Panc1 (cell line): ENCODE results near the gene CRTAC1. TPM values are rescaled to one million over a fixed set of nuclear protein-coding genes. Genes with fewer than 3 reads are reported as not detected.

Source experiments
- ATAC-seq: fragments of 200-7000 bp; cut with Tn5 transposase; 2 replicates; pipeline ENCODE4 v1.9.1; 2020; ENCODE audit warnings: mild to moderate bottlenecking, moderate library complexity
- BruUV-seq: library from RNA; stranded (reverse); fragments of 400-500 nt; replicated peaks from 2 replicates; lab custom pipeline; 2021; lab: Mats Ljungman, UMichigan
- CTCF ChIA-PET: fragments of 300-600 bp; sonication (Branson Sonifier 250); formaldehyde crosslinking; loops from one replicate; lab custom pipeline; 2022; ENCODE audit warnings: antibody characterized with exemption; lab: Charles Lee
- POLR2A ChIA-PET: fragments of 300-600 bp; sonication (Branson Sonifier 250); formaldehyde crosslinking; loops from one replicate; lab custom pipeline; 2022; ENCODE audit warnings: antibody characterized with exemption; lab: Charles Lee
- DNase-seq: peaks from one replicate; pipeline ENCODE4 v3.0.0-alpha.2; 2010; ENCODE audit warnings: low read depth, low spot score
- H3K27ac ChIP-seq: 2 replicates; pipeline ENCODE4 v1.5.1; 2011; ENCODE audit warnings: mild to moderate bottlenecking, low read length, inconsistent platforms
- H3K27me3 ChIP-seq: fragments of 200-500 bp; sonication (Bioruptor generic); 2 replicates; pipeline ENCODE4 v1.6.0; 2014; ENCODE audit warnings: low read length, inconsistent platforms; ENCODE audit not compliant: control insufficient read depth, insufficient read depth
- H3K36me3 ChIP-seq: fragments of 200-500 bp; sonication (Bioruptor generic); 2 replicates; pipeline ENCODE4 v1.5.1; 2014; ENCODE audit warnings: inconsistent platforms, mild to moderate bottlenecking, low read length, moderate library complexity; ENCODE audit not compliant: control insufficient read depth, insufficient read depth
- H3K4me1 ChIP-seq: 2 replicates; pipeline ENCODE4 v1.5.1; 2011; ENCODE audit warnings: inconsistent platforms, mild to moderate bottlenecking, low read length, moderate library complexity; ENCODE audit not compliant: control insufficient read depth, insufficient read depth
- H3K4me3 ChIP-seq, 2 experiments: 2 replicates each; pipeline ENCODE4 v1.5.1; 2011 to 2012; ENCODE audit warnings: low read depth in 2 of 2, low read length in 2 of 2, mild to moderate bottlenecking in 2 of 2, inconsistent platforms in 1 of 2, moderate library complexity in 1 of 2
- H3K9me3 ChIP-seq: fragments of 200-500 bp; sonication (Bioruptor generic); 2 replicates; pipeline ENCODE4 v1.5.1; 2014; ENCODE audit warnings: low read depth, mild to moderate bottlenecking, inconsistent platforms, low read length, moderate library complexity; ENCODE audit not compliant: control insufficient read depth, insufficient read depth
- CTCF ChIP-seq: fragments of 450-650 bp; IDR thresholded peaks from 2 replicates; pipeline ENCODE4 v1.5.1; 2017; ENCODE audit warnings: mild to moderate bottlenecking
- POLR2AphosphoS5 ChIP-seq: IDR thresholded peaks from 2 replicates; pipeline ENCODE4 v1.6.1; 2012; ENCODE audit warnings: mild to moderate bottlenecking, low read depth, low read length, moderate library complexity
- REST ChIP-seq, 2 experiments: IDR thresholded peaks; 2 replicates each; pipeline ENCODE4 v1.6.1; 2011 to 2012; ENCODE audit warnings: low read depth in 2 of 2, control low read depth in 1 of 2, low read length in 1 of 2, mild to moderate bottlenecking in 1 of 2, moderate library complexity in 1 of 2; ENCODE audit not compliant: insufficient read depth in 1 of 2
- SIN3A ChIP-seq: IDR thresholded peaks from 2 replicates; pipeline ENCODE4 v1.6.1; 2012; ENCODE audit warnings: low read depth, mild to moderate bottlenecking, low read length, moderate library complexity, borderline replicate concordance; ENCODE audit not compliant: insufficient read depth
- TCF7L2 ChIP-seq: IDR thresholded peaks from 2 replicates; pipeline ENCODE4 v1.6.1; 2011; ENCODE audit warnings: mild to moderate bottlenecking, low read depth, low read length, inconsistent platforms
- in situ Hi-C: cut with HindIII; loops from 2 replicates; pipeline ENCODE4 v1.10.0; 2016; ENCODE audit warnings: low sequenced_read_pairs, low pct_unique_long_range_greater_than_20kb
- intact Hi-C: fragments of 100-400 bp; cut with micrococcal nuclease; formaldehyde crosslinking; loops from one replicate; pipeline ENCODE4 v1.10.0; 2022; ENCODE audit not compliant: unreplicated experiment
- total RNA-seq: library from RNA; stranded (reverse); gene quantifications from one replicate; pipeline ENCODE4 v1.2.1, GENCODE V29; 2021; ENCODE audit not compliant: unreplicated experiment

The CRTAC1 gene
- total RNA-seq, 1 experiment from 2014 or later, result 0.23 TPM

- POLR2A ChIA-PET, result no interaction called here
- TF ChIP-seq CTCF (no peak), TCF7L2 (no peak), SIN3A (no peak), REST (IDR thresholded peaks at IDR 0.05; ENCODE audit: insufficient read depth in 1 of 2, low read depth in 2 of 2, low read length in 1 of 2) (no peak), POLR2AphosphoS5 (no peak)
Observed at GRCh38 chr10:97914171-97914836, 116.1 kb downstream of the CRTAC1 start.

GRCh38 chr10:97913614-97914013 lies 116.8 kb downstream of the CRTAC1 start:
- TF ChIP-seq POLR2AphosphoS5, result no peak
- no peak for TF ChIP-seq SIN3A
- TF ChIP-seq REST (IDR thresholded peaks at IDR 0.05; ENCODE audit: insufficient read depth in 1 of 2, low read depth in 2 of 2, low read length in 1 of 2), result no peak
- no peak for TF ChIP-seq CTCF
- TF ChIP-seq TCF7L2, result no peak
- Histone ChIP-seq H3K4me3 (no peak overlapping the region), H3K27ac (no peak overlapping the region), H3K36me3 (no peaks in the 10 kb centered on the region), H3K4me1 (peaks cover 3% of the 10 kb centered on the region; the same call in 1 of the 2 replicates), H3K9me3 (no peaks in the 10 kb centered on the region), H3K27me3 (peaks cover 12% of the 10 kb centered on the region; the same call in 1 of the 2 replicates)
- ATAC-seq, result no peak
- CTCF ChIA-PET, result interaction anchor here (0.6 kb wide), 1 partner anchor 64 kb away, joined by 3 read pairs; the partner anchor contains the start of gene GOLGA7B
- intact Hi-C loops, result loop anchor here (1.0 to 10.0 kb wide), 3 partner anchors 128 to 391 kb away; no protein-coding TSS in a partner anchor
- in situ Hi-C loops, result no loop called here
- no peak for DNase-seq
- no TSS peak for BruUV-seq
- POLR2A ChIA-PET, result no interaction called here

More at GRCh38 chr10:97914171-97914836, 116.1 kb downstream of the CRTAC1 start:
- DNase-seq (no peak), ATAC-seq (peak; percentile 54)
- intact Hi-C loops, result loop anchor here (1.0 to 10.0 kb wide), 3 partner anchors 127 to 390 kb away; no protein-coding TSS in a partner anchor
- H3K4me3 ChIP-seq, result no peak overlapping the region
- in situ Hi-C loops, result no loop called here
- H3K4me1 ChIP-seq, result peaks cover 3% of the 10 kb centered on the region; the same call in 1 of the 2 replicates
- H3K27ac ChIP-seq, result no peak overlapping the region
- H3K36me3 ChIP-seq, result no peaks in the 10 kb centered on the region
- H3K9me3 ChIP-seq, result no peaks in the 10 kb centered on the region
- peaks cover 10% of the 10 kb centered on the region for H3K27me3 ChIP-seq
- BruUV-seq, result no TSS peak
- CTCF ChIA-PET, result interaction anchor here (0.6 to 1.9 kb wide), 5 partner anchors 10 to 133 kb away, joined by 3 to 53 read pairs (median 5); partner anchors contain the start of gene GOLGA7B
